Stimulated activated CD4-positive, alpha-beta T cell treated with anti-CD3 and anti-CD28 coated beads, Interleukin-4, amount 100 ng/mL, for 24 hours (primary cell): ENCODE data around the gene YBX3.
"Not testable (repeated sequence)": the region's sequence is repeated elsewhere in the genome, so short reads cannot be mapped to it uniquely, and the experiment has no call there.

ENCODE experiments used
- DNase-seq: peaks from one replicate; pipeline ENCODE4 v3.0.0-alpha.2; 2020

YBX3 gene

GRCh38 chr12:10722905-10723746 lies at the start of gene YBX3:
YBX3 (minus strand) TSS chr12:10723323; CDS start chr12:10723111, 212 bp downstream.
- DNase-seq = peak; percentile 30

- no peak for DNase-seq
Measured at GRCh38 chr12:10771132-10771733, 48.1 kb upstream of the YBX3 start.

- no peak for DNase-seq
Measured at GRCh38 chr12:10759657-10760056, 36.5 kb upstream of the YBX3 start.

GRCh38 chr12:10756194-10756593 lies 33.1 kb upstream of the YBX3 start:
- DNase-seq = no peak

- DNase-seq = no peak
Measured at GRCh38 chr12:10753059-10753458, 29.9 kb upstream of the YBX3 start.

GRCh38 chr12:10750385-10750727 lies 27.2 kb upstream of the YBX3 start:
- DNase-seq = no peak

- DNase-seq = peak; percentile 75
Measured at GRCh38 chr12:10749700-10750384, 26.7 kb upstream of the YBX3 start.

- no peak for DNase-seq
Measured at GRCh38 chr12:10747730-10748129, 24.6 kb upstream of the YBX3 start.

GRCh38 chr12:10743420-10743819 lies 20.3 kb upstream of the YBX3 start:
- not testable (repeated sequence) for DNase-seq

GRCh38 chr12:10741845-10742244 lies 18.7 kb upstream of the YBX3 start:
- no peak for DNase-seq

GRCh38 chr12:10740182-10740581 lies 17.1 kb upstream of the YBX3 start:
- no peak for DNase-seq

GRCh38 chr12:10739157-10740118 lies 16.3 kb upstream of the YBX3 start:
- DNase-seq = no peak

- no peak for DNase-seq
Measured at GRCh38 chr12:10737249-10737648, 14.1 kb upstream of the YBX3 start.

- DNase-seq = no peak
Measured at GRCh38 chr12:10736463-10736862, 13.3 kb upstream of the YBX3 start.

GRCh38 chr12:10735428-10735827 lies 12.3 kb upstream of the YBX3 start:
- no peak for DNase-seq

GRCh38 chr12:10732549-10732948 lies 9.4 kb upstream of the YBX3 start:
- DNase-seq = no peak

- no peak for DNase-seq
Measured at GRCh38 chr12:10732066-10732465, 8.9 kb upstream of the YBX3 start.

- no peak for DNase-seq
Measured at GRCh38 chr12:10730559-10730958, 7.4 kb upstream of the YBX3 start.

GRCh38 chr12:10728091-10728490 lies 5.0 kb upstream of the YBX3 start:
- no peak for DNase-seq

- no peak for DNase-seq
Measured at GRCh38 chr12:10726945-10727344, 3.8 kb upstream of the YBX3 start.

- no peak for DNase-seq
Measured at GRCh38 chr12:10725003-10725402, 1.9 kb upstream of the YBX3 start.

GRCh38 chr12:10722502-10722904 lies 620 bp downstream of the YBX3 start:
- peak; percentile 53 for DNase-seq
